Measurements from ENCODE around the gene TNS3. TPM values are rescaled to one million over a fixed set of nuclear protein-coding genes. Genes with fewer than 3 reads are reported as not detected.

TNS3 gene
- total and polyA plus RNA-seq, 7 donors: 17.4 to 43.8 (median 28.8) TPM

DNA sequence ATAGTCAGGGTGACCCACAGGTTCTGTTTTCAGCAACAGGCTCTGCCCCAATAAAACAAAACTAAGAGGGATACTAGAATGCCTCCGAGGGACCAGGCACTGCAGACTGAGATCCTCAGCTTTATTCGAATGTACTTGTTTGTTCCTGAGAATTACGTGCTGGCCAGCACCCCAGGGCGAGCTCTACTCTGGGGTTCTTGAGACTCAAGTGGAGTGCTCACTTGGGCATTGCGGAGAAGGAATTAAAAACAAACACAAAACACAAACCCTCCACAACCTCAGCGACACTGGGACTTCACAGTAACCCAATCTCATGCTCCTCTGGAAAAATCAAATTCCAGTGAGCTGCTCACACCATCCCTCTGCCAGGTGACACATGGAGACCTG, 250.7 kb downstream of the TNS3 start:
- peaks cover 0 to 100% (median 86%) of the 10 kb centered on the region in 4 donors for H3K4me1 ChIP-seq
- no peaks in the 10 kb centered on the region for H3K27me3 ChIP-seq
- no peak overlapping the region for H3K4me3 ChIP-seq
- peak overlapping the region in 1 of 4 donors; percentile 13 for H3K27ac ChIP-seq
- H3K36me3 ChIP-seq: no peaks in the 10 kb centered on the region
- WGBS, 2 donors: 86 to 92% methylated on average over 6 of the region's 6 CpGs
- DNase-seq: no peak
- intact Hi-C loops (cut with DNase I): no loop called here
- H3K9me3 ChIP-seq: no peaks in the 10 kb centered on the region
- TF ChIP-seq, protein P1, sequence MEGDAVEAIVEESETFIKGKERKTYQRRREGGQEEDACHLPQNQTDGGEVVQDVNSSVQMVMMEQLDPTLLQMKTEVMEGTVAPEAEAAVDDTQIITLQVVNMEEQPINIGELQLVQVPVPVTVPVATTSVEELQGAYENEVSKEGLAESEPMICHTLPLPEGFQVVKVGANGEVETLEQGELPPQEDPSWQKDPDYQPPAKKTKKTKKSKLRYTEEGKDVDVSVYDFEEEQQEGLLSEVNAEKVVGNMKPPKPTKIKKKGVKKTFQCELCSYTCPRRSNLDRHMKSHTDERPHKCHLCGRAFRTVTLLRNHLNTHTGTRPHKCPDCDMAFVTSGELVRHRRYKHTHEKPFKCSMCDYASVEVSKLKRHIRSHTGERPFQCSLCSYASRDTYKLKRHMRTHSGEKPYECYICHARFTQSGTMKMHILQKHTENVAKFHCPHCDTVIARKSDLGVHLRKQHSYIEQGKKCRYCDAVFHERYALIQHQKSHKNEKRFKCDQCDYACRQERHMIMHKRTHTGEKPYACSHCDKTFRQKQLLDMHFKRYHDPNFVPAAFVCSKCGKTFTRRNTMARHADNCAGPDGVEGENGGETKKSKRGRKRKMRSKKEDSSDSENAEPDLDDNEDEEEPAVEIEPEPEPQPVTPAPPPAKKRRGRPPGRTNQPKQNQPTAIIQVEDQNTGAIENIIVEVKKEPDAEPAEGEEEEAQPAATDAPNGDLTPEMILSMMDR (IDR thresholded peaks at IDR 0.05): no peak
- no peak for TF ChIP-seq EP300 (IDR thresholded peaks at IDR 0.05)
- no peak for TF ChIP-seq POLR2AphosphoS5 (IDR thresholded peaks at IDR 0.05)

DNA sequence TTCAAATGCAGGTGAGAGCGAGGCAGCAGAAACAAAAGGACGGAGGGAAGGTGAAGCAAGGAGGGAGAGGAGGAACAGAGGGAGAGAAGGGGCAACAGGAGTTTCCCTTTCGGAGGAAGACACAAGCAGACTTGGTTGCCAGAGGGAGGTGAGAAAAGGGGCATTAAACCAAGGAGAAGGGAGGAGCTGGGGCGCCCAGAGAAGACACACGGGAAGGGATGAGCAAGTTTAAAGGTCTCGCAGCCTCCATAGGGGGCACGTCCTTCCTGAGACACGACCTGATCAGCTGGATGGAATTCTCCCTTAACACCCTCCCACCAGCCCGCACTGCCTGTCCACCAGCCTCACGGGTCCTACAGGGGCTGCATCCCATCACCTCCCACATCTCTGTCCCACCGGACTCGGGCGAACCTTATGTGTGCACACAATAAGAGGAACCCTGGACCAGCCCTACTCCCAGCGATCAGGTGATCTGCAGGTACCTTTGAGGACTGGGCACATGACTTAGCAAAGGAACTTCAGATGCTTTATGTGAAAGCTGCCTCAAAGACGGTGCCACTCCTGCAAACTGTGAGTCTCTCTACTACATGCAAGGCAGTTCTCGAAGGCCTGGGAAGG, 251.2 kb downstream of the TNS3 start:
- Histone ChIP-seq H3K4me1 (peaks cover 0 to 100% (median 83%) of the 10 kb centered on the region in 4 donors), H3K4me3 (no peak overlapping the region), H3K27ac (peak overlapping the region in 3 of 4 donors; percentile 13 to 86 (median 77)), H3K27me3 (no peaks in the 10 kb centered on the region), H3K36me3 (no peaks in the 10 kb centered on the region), H3K9me3 (no peaks in the 10 kb centered on the region)
- TF ChIP-seq, protein P1 (IDR thresholded peaks at IDR 0.05): no peak
- TF ChIP-seq POLR2AphosphoS5 (IDR thresholded peaks at IDR 0.05) (no peak), EP300 (IDR thresholded peaks at IDR 0.05) (no peak), POLR2A (IDR thresholded peaks at IDR 0.05) (no peak)
- 92% methylated on average over 16 of the region's 16 CpGs for WGBS, 2 donors
- DNase-seq: no peak
- intact Hi-C loops (cut with DNase I): no loop called here

DNA sequence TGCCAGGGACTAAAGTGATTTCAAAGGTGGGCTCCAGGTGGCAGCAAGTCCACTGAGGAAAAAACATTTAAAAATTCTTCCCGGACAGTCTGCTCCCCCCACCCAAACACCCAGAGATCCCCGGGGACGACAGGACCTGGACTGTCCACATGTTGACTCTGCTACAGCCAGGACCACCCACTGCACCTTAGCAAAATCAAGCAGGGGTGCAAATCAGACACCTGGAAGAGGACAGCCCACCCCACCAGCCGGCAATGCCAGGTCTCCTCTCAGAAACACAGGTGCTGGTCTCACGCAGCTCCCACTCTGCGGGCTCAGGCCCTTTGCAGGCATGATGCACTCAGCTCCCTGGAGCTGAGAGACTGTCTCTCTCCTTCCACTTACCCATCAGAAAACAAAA, 251.9 kb downstream of the TNS3 start:
- Histone ChIP-seq H3K4me1 (peaks cover 0 to 95% (median 82%) of the 10 kb centered on the region in 4 donors), H3K27ac (peak overlapping the region in 3 of 4 donors; percentile 77 to 86 (median 79)), H3K36me3 (no peaks in the 10 kb centered on the region), H3K9me3 (no peaks in the 10 kb centered on the region), H3K27me3 (no peaks in the 10 kb centered on the region), H3K4me3 (no peak overlapping the region)
- DNase-seq: no peak
- TF ChIP-seq POLR2A (IDR thresholded peaks at IDR 0.05) (no peak), EP300 (IDR thresholded peaks at IDR 0.05) (no peak), POLR2AphosphoS5 (IDR thresholded peaks at IDR 0.05) (no peak)
- TF ChIP-seq, protein P1 (IDR thresholded peaks at IDR 0.05): no peak
- intact Hi-C loops (cut with DNase I): no loop called here
- 77 to 80% methylated on average over 6 of the region's 6 CpGs for WGBS, 2 donors

DNA sequence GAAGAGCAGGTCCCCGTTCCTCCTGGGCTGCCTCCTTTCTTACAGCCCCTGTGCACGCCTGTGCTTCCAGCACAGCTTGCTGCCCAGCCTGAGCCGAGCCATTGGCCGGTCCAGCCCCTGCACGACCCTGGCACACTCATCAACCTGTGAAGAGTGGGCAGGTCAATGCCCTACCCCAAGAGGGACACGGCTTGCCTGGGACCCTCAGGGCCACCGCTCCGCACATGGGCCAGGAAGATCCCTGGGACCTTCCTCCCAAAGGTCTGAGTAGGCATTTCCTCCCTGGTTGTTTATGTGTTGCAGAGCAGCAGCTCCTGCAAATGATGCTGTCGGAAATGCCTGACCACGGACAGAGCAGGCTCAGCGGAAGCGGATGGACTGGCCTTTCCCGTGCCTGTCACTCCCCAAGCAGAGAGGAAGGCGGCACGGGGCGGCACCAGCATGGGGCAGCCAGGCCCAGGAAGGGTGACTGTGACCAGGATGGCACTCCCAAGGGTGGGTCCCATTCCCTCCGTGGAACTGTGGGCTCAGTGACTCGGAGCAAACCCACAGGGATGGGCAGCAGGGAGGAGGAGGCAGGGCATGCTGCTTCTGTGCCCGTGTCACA, 252.5 kb downstream of the TNS3 start:
- H3K27ac ChIP-seq: peak overlapping the region; percentile 71 to 86 (median 78)
- H3K36me3 ChIP-seq: no peaks in the 10 kb centered on the region
- H3K9me3 ChIP-seq: no peaks in the 10 kb centered on the region
- no peak overlapping the region for H3K4me3 ChIP-seq
- DNase-seq: no peak
- TF ChIP-seq POLR2AphosphoS5 (IDR thresholded peaks at IDR 0.05) (no peak), POLR2A (IDR thresholded peaks at IDR 0.05) (no peak), EP300 (IDR thresholded peaks at IDR 0.05) (no peak)
- TF ChIP-seq, protein P1 (IDR thresholded peaks at IDR 0.05): no peak
- intact Hi-C loops (cut with DNase I): loop anchor here (5.0 kb wide), 1 partner anchor 78 kb away; no protein-coding TSS in a partner anchor
- 76 to 80% methylated on average over 19 of the region's 19 CpGs for WGBS, 2 donors
- no peaks in the 10 kb centered on the region for H3K27me3 ChIP-seq
- H3K4me1 ChIP-seq: peaks cover 0 to 89% (median 79%) of the 10 kb centered on the region in 4 donors
